Measurements from ENCODE around the gene GPR180. TPM values are rescaled to one million over a fixed set of nuclear protein-coding genes. Genes with fewer than 3 reads are reported as not detected.

GPR180 gene
- total RNA-seq, 1 experiment from 2014 or later = 5.0 TPM

- no peak for TF ChIP-seq HMGXB4 (CRISPR knock-in tag; IDR thresholded peaks at IDR 0.05)
- TF ChIP-seq ZNF263 (CRISPR knock-in tag; IDR thresholded peaks at IDR 0.05; ENCODE audit: low read depth) = no peak
- no peak for TF ChIP-seq TCF7 (CRISPR knock-in tag; IDR thresholded peaks at IDR 0.05; ENCODE audit: low read depth)
- TF ChIP-seq ZSCAN18 (CRISPR knock-in tag; IDR thresholded peaks at IDR 0.05) = no peak
- no peak for TF ChIP-seq ZNF121 (CRISPR knock-in tag; IDR thresholded peaks at IDR 0.05)
- no peak for TF ChIP-seq ZNF425 (CRISPR knock-in tag; conservative IDR thresholded peaks at IDR 0.05)
Observed at GRCh38 chr13:94617389-94618000, 15.8 kb downstream of the GPR180 start (continued).

- Mint-ChIP-seq H3K4me1 (no peaks in the 10 kb centered on the region), H3K27ac (no peak overlapping the region), H3K27me3 (ENCODE audit: low read depth) (no peaks in the 10 kb centered on the region), H3K4me3 (no peak overlapping the region), H3K9me3 (no peaks in the 10 kb centered on the region), H3K36me3 (peaks cover 28% of the 10 kb centered on the region)
- TF ChIP-seq CTCF (IDR thresholded peaks at IDR 0.05) (peak; percentile 61), USF2 (CRISPR knock-in tag; IDR thresholded peaks at IDR 0.05) (no peak), KAT7 (CRISPR knock-in tag; IDR thresholded peaks at IDR 0.05; ENCODE audit: borderline replicate concordance) (no peak)
- CTCF ChIA-PET = interaction anchor here (0.5 to 2.1 kb wide), 37 partner anchors 8 to 784 kb away, joined by 3 to 13 read pairs (median 4); partner anchors contain the start of genes GPR180, SOX21 and TGDS
- POLR2A ChIA-PET = no interaction called here
- ATAC-seq (peak; percentile 77), DNase-seq (ENCODE audit: low spot score) (peak; percentile 48)
Observed at GRCh38 chr13:94620286-94620896, 18.7 kb downstream of the GPR180 start.

- POLR2A ChIA-PET = no interaction called here
Observed at GRCh38 chr13:94622344-94622743, 20.7 kb downstream of the GPR180 start.

More at GRCh38 chr13:94622344-94622743, 20.7 kb downstream of the GPR180 start:
- H3K36me3 Mint-ChIP-seq = peaks cover 31% of the 10 kb centered on the region
- H3K27ac Mint-ChIP-seq = no peak overlapping the region
- DNase-seq (ENCODE audit: low spot score) (no peak), ATAC-seq (no peak)
- CTCF ChIA-PET = no interaction called here
- H3K4me3 Mint-ChIP-seq = no peak overlapping the region
- H3K27me3 Mint-ChIP-seq (ENCODE audit: low read depth) = no peaks in the 10 kb centered on the region
- H3K9me3 Mint-ChIP-seq = no peaks in the 10 kb centered on the region
- TF ChIP-seq NR3C1 (CRISPR knock-in tag; conservative IDR thresholded peaks at IDR 0.05; ENCODE audit: low read depth) (no peak), USF2 (CRISPR knock-in tag; IDR thresholded peaks at IDR 0.05) (no peak), PREB (CRISPR knock-in tag; IDR thresholded peaks at IDR 0.05; ENCODE audit: borderline replicate concordance) (no peak), CBFB (CRISPR knock-in tag; IDR thresholded peaks at IDR 0.05; ENCODE audit: low read depth) (no peak), ZNF232 (CRISPR knock-in tag; IDR thresholded peaks at IDR 0.05) (no peak), MAX (CRISPR knock-in tag; IDR thresholded peaks at IDR 0.05) (no peak), SMAD4 (CRISPR knock-in tag; IDR thresholded peaks at IDR 0.05) (no peak)
- H3K4me1 Mint-ChIP-seq = no peaks in the 10 kb centered on the region

Data from WTC11 (cell line).